Lung (tissue), 12 donors: ENCODE measurements around the gene ZG16. TPM values are rescaled to one million over a fixed set of nuclear protein-coding genes. Genes with fewer than 3 reads are reported as not detected.
"Not testable (repeated sequence)": the region's sequence is repeated elsewhere in the genome, so short reads cannot be mapped to it uniquely, and the experiment has no call there.

Experiments used
- ATAC-seq: fragments of 200-7000 bp; cut with Tn5 transposase; one replicate; pipeline ENCODE4 v1.9.1; 2020; ENCODE audit warnings: moderate number of reproducible peaks; ENCODE audit not compliant: insufficient read depth, low FRiP score
- DNase-seq, 3 donors: peaks; one replicate each; pipeline ENCODE4 v3.0.0-alpha.2; 2013 to 2017
- H3K27ac ChIP-seq, 2 donors: one replicate each; pipeline ENCODE4 v1.5.1; 2013; ENCODE audit warnings: mild to moderate bottlenecking in 2 of 2, moderate library complexity in 2 of 2, control low read depth in 1 of 2, inconsistent platforms in 1 of 2, low read depth in 1 of 2, low read length in 1 of 2
- H3K27me3 ChIP-seq, 3 donors: one replicate each; pipeline ENCODE4 v1.5.1; 2013; ENCODE audit warnings: low read length in 2 of 3; ENCODE audit not compliant: control insufficient read depth in 3 of 3, insufficient read depth in 3 of 3
- H3K36me3 ChIP-seq, 4 donors: one replicate each; pipeline ENCODE4 v1.5.1; 2013; ENCODE audit warnings: low read length in 4 of 4, mild to moderate bottlenecking in 1 of 4, moderate library complexity in 1 of 4; ENCODE audit not compliant: control insufficient read depth in 4 of 4, insufficient read depth in 4 of 4
- H3K4me1 ChIP-seq, 5 donors: one replicate each; pipeline ENCODE4 v1.5.1; 2013; ENCODE audit warnings: low read length in 5 of 5, mild to moderate bottlenecking in 2 of 5, moderate library complexity in 1 of 5; ENCODE audit not compliant: control insufficient read depth in 5 of 5, insufficient read depth in 5 of 5
- H3K4me3 ChIP-seq: one replicate; pipeline ENCODE4 v1.5.1; 2013; ENCODE audit warnings: mild to moderate bottlenecking, control low read depth, moderate library complexity
- H3K9ac ChIP-seq, 2 donors: one replicate each; pipeline ENCODE4 v1.5.1; 2013; ENCODE audit warnings: low read length in 2 of 2, control low read depth in 1 of 2; ENCODE audit not compliant: insufficient read depth in 1 of 2
- H3K9me3 ChIP-seq, 4 donors: one replicate each; pipeline ENCODE4 v1.5.1; 2013; ENCODE audit warnings: low read length in 3 of 4, mild to moderate bottlenecking in 1 of 4, moderate library complexity in 1 of 4; ENCODE audit not compliant: control insufficient read depth in 4 of 4, insufficient read depth in 3 of 4
- WGBS, 2 donors: extraction: QIAGEN DNeasy Blood & Tissue Kit; methylation state at CpG; one replicate each; pipeline ENCODE4 v1.1.7; 2013; 5-methylcytosine and 5-hydroxymethylcytosine counted together
- polyA plus RNA-seq, 2 donors: library from polyadenylated mRNA; stranded (reverse); fragments of 200-250 nt; gene quantifications; one replicate each; pipeline ENCODE4 v1.2.1, GENCODE V29; 2013
- total RNA-seq, 2 donors: library from RNA; depleted of rRNA in 1 of 2; stranded (reverse); fragments of >200 nt in 1 of 2; gene quantifications; one replicate each; pipeline ENCODE4 v1.2.1, GENCODE V29; 2014 to 2021
- TF ChIP-seq, protein P1 (sequence below): IDR thresholded peaks from 2 replicates; pipeline ENCODE4 v1.5.1; 2012; ENCODE audit warnings: mild to moderate bottlenecking; ENCODE audit errors: control extremely low read depth, extremely low read depth
- donor health status: control.
- donor health status: control.
- donor health status: Bipolar disorder and iron deficiency.
- donor health status: healthy.
- donor health status: DM: yes; HTN: yes; CAD: no.

Gene ZG16
- total and polyA plus RNA-seq, 4 donors = 0.01 to 0.06 (median 0.04) TPM; not detected in 1

DNA sequence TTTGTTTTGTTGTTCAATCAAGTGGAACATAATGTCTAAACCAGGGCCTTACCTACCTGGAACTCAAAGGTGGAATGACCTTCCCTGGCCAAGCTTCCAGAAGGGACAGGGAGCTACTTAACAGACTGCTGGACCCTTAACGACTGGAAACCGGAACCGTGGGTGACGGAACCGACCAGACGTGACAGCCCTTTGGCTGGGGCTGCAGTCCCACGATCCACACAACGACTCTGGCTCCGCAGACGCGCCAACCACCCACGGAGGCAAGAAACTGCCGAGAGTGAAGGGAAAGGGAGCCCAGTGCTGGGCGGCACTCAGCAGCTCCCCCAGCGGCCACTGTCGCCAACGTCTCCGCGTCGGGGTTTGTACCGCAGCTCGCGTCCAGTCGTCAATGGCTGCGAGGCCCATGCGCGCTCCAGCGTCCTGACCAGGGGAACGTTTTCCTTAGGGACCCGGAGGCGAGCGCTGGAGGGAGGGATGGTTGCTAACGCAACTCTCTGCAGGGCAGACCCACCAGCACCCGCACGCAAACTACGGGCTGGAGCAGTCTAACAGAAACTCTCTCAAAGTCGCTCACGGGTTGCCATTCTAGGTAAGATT is 6.9 kb downstream of the ZG16 start:
- WGBS, 2 donors = 18 to 25% methylated on average over 38 of the region's 38 CpGs
- H3K4me3 ChIP-seq = no peak overlapping the region
- TF ChIP-seq, protein P1, sequence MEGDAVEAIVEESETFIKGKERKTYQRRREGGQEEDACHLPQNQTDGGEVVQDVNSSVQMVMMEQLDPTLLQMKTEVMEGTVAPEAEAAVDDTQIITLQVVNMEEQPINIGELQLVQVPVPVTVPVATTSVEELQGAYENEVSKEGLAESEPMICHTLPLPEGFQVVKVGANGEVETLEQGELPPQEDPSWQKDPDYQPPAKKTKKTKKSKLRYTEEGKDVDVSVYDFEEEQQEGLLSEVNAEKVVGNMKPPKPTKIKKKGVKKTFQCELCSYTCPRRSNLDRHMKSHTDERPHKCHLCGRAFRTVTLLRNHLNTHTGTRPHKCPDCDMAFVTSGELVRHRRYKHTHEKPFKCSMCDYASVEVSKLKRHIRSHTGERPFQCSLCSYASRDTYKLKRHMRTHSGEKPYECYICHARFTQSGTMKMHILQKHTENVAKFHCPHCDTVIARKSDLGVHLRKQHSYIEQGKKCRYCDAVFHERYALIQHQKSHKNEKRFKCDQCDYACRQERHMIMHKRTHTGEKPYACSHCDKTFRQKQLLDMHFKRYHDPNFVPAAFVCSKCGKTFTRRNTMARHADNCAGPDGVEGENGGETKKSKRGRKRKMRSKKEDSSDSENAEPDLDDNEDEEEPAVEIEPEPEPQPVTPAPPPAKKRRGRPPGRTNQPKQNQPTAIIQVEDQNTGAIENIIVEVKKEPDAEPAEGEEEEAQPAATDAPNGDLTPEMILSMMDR = peak; percentile 62
- DNase-seq (peak; percentile 72 to 77 (median 73)), ATAC-seq (peak; percentile 83)
- H3K4me1 ChIP-seq = peaks cover 0 to 11% (median 3%) of the 10 kb centered on the region in 5 donors
- H3K9ac ChIP-seq = peak overlapping the region in 1 of 2 donors; percentile 24
- H3K36me3 ChIP-seq = no peaks in the 10 kb centered on the region
- no peaks in the 10 kb centered on the region for H3K27me3 ChIP-seq
- no peaks in the 10 kb centered on the region for H3K9me3 ChIP-seq
- H3K27ac ChIP-seq = no peak overlapping the region

DNA sequence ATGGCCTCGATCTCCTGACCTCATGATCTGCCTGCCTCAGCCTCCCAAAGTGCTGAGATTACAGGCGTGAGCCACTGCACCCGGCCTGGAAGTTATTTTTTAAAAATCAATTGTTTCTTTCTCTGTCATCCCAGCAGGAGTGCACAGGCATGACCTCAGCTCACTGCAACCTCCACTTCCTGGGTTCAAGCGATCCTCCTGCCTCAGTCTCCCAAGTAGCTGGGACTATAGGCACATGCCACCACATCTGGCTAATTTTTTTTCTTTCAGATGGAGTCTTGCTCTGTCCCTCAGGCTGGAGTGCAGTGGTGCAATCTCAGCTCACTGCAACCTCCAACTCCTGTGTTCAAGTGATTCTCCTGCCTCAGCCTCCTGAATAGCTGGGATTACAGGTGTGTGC is 9.1 kb downstream of the ZG16 start:
- WGBS, 2 donors = 88 to 93% methylated on average over 4 of the region's 4 CpGs
- not testable (repeated sequence) for DNase-seq, H3K4me3 ChIP-seq, H3K9me3 ChIP-seq, H3K27me3 ChIP-seq, ATAC-seq, H3K27ac ChIP-seq, H3K9ac ChIP-seq, H3K36me3 ChIP-seq
- peaks cover 4 to 24% (median 8%) of the 10 kb centered on the region in 5 donors for H3K4me1 ChIP-seq

DNA sequence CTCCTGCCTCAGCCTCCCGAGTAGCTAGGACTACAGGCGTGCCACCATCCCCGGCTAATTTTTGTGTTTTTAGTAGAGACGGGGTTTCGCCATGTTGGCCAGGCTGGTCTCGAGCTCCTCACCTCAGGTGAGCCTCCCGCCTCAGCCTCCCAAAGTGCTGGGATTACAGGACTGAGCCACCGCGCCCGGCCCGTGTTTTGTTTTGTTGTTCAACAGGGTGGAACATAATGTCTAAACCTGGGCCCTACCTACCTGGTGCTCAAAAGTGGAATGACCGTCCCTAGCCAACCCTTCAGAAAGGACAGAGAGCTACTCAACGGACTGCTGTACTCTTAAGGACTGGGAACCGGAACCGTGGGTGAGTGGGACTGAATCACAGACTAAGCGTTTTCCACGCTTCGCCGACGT is 11.7 kb downstream of the ZG16 start:
- ATAC-seq (peak; percentile 17), DNase-seq (no peak)
- peak overlapping the region; percentile 86 to 96 for H3K27ac ChIP-seq
- no peaks in the 10 kb centered on the region for H3K9me3 ChIP-seq
- H3K4me1 ChIP-seq = peaks cover 4 to 28% (median 6%) of the 10 kb centered on the region in 5 donors
- H3K27me3 ChIP-seq = no peaks in the 10 kb centered on the region
- peak overlapping the region in 1 of 2 donors; percentile 81 for H3K9ac ChIP-seq
- TF ChIP-seq, protein P1 = no peak
- peak overlapping the region; percentile 24 for H3K4me3 ChIP-seq
- peaks cover 0 to 3% (median 1%) of the 10 kb centered on the region in 4 donors for H3K36me3 ChIP-seq
- 60 to 68% methylated on average over 20 of the region's 20 CpGs for WGBS, 2 donors

DNA sequence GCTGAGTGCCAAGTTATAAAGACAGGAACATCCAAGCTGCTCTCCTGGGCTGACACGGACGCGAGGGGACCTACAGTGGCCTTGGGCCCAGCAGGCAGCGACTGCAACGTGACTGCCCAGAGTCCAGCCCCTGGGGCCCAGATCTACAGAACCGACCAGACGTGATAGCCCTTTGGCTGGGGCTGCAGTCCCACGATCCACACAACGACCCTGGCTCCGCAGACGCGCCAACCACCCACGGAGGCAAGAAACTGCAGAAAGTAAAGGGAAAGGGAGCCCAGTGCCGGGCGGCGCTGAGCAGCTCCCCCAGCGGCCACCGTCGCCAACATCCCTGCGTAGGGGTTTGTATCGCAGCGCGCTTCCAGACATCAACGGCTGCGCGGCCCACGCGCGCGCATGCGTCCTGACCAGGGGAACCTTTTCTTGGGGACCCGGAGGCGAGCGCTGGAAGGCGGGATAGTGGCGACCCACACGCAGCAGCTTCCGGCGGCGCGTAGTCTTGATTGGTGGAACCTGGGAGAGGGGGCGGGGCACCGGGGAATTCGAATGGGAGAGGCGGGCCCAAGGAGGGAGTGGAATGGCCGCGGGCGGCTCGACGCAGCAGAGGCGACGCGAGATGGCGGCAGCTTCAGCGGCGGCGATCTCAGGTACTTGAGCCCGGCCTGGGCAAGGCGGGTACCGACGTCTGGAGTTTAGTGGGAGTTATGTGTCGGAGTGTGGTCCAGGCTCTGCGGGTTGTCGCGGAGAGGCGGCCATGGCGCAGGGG is 12.3 kb downstream of the ZG16 start, which contains the start of gene KIF22:
TSS of gene KIF22 (plus strand) at position 569 of the 766 bp plus-strand sequence. CDS start at position 578, 9 bp downstream.
- no peaks in the 10 kb centered on the region for H3K27me3 ChIP-seq
- TF ChIP-seq, protein P1 = peak; percentile 71
- peaks cover 4 to 26% (median 6%) of the 10 kb centered on the region in 5 donors for H3K4me1 ChIP-seq
- H3K36me3 ChIP-seq = peaks cover 0 to 3% (median 1%) of the 10 kb centered on the region in 4 donors
- whole genome bisulfite sequencing, 2 donors = 1% methylated on average over 64 to 67 of the region's 67 CpGs
- H3K9ac ChIP-seq = peak within 1 kb of the TSS; percentile 80 to 81
- peak; percentile 99 for ATAC-seq
- peak within 1 kb of the TSS; percentile 86 to 96 for H3K27ac ChIP-seq
- H3K9me3 ChIP-seq = no peaks in the 10 kb centered on the region
- peak within 1 kb of the TSS; percentile 71 for H3K4me3 ChIP-seq
- peak; percentile 99 to 100 (median 99) for DNase-seq
